HG03457 (cell line): ENCODE results near the gene TBRG1.

ENCODE experiments used
- ATAC-seq: cut with Tn5 transposase; IDR thresholded peaks from one replicate; pipeline ENCODE4 v1.9.1; 2021; ENCODE audit warnings: moderate number of reproducible peaks; ENCODE audit not compliant: unreplicated experiment

Gene TBRG1

GRCh38 chr11:124612567-124613246 is 10.0 kb upstream of the TBRG1 start:
- ATAC-seq = no peak

GRCh38 chr11:124618863-124619262 is 3.8 kb upstream of the TBRG1 start:
- ATAC-seq = no peak

- no peak for ATAC-seq
Measured at GRCh38 chr11:124623861-124624525, 1.3 kb downstream of the TBRG1 start.

GRCh38 chr11:124625504-124626168 is 3.0 kb downstream of the TBRG1 start:
- ATAC-seq = no peak

GRCh38 chr11:124627546-124627945 is 4.9 kb downstream of the TBRG1 start:
- no peak for ATAC-seq

GRCh38 chr11:124629961-124630360 is 7.3 kb downstream of the TBRG1 start:
- ATAC-seq = no peak

GRCh38 chr11:124633355-124633754 is 10.7 kb downstream of the TBRG1 start:
- ATAC-seq = no peak

- ATAC-seq = no peak
Measured at GRCh38 chr11:124635932-124636331, 13.3 kb downstream of the TBRG1 start.

- ATAC-seq = no peak
Measured at GRCh38 chr11:124638500-124638899, 15.8 kb downstream of the TBRG1 start.

- ATAC-seq = no peak
Measured at GRCh38 chr11:124639186-124639585, 16.5 kb downstream of the TBRG1 start.

GRCh38 chr11:124640666-124641065 is 18.0 kb downstream of the TBRG1 start:
- ATAC-seq = no peak

- no peak for ATAC-seq
Measured at GRCh38 chr11:124642628-124643027, 20.0 kb downstream of the TBRG1 start.

GRCh38 chr11:124643042-124643604 is 20.5 kb downstream of the TBRG1 start:
- no peak for ATAC-seq

GRCh38 chr11:124643605-124644425 is 21.2 kb downstream of the TBRG1 start:
- ATAC-seq = no peak

- no peak for ATAC-seq
Measured at GRCh38 chr11:124644426-124645280, 22.0 kb downstream of the TBRG1 start.

- ATAC-seq = no peak
Measured at GRCh38 chr11:124646148-124646547, 23.5 kb downstream of the TBRG1 start.

- no peak for ATAC-seq
Measured at GRCh38 chr11:124648610-124649009, 25.9 kb downstream of the TBRG1 start.

GRCh38 chr11:124656774-124657630 is 34.3 kb downstream of the TBRG1 start:
- ATAC-seq = no peak

- no peak for ATAC-seq
Measured at GRCh38 chr11:124657904-124658303, 35.2 kb downstream of the TBRG1 start.
